ENCODE measurements around the gene C16orf46. TPM values are rescaled to one million over a fixed set of nuclear protein-coding genes. Genes with fewer than 3 reads are reported as not detected.
A peak's percentile ranks its signal among the peaks of the same experiment; 100 is the strongest.

The C16orf46 gene
- total and polyA plus RNA-seq, 2 of the 13 experiments (the other 11 are each of a cell fraction or from before 2014, with no cell fraction given): 0.38 to 0.55 TPM

DNA sequence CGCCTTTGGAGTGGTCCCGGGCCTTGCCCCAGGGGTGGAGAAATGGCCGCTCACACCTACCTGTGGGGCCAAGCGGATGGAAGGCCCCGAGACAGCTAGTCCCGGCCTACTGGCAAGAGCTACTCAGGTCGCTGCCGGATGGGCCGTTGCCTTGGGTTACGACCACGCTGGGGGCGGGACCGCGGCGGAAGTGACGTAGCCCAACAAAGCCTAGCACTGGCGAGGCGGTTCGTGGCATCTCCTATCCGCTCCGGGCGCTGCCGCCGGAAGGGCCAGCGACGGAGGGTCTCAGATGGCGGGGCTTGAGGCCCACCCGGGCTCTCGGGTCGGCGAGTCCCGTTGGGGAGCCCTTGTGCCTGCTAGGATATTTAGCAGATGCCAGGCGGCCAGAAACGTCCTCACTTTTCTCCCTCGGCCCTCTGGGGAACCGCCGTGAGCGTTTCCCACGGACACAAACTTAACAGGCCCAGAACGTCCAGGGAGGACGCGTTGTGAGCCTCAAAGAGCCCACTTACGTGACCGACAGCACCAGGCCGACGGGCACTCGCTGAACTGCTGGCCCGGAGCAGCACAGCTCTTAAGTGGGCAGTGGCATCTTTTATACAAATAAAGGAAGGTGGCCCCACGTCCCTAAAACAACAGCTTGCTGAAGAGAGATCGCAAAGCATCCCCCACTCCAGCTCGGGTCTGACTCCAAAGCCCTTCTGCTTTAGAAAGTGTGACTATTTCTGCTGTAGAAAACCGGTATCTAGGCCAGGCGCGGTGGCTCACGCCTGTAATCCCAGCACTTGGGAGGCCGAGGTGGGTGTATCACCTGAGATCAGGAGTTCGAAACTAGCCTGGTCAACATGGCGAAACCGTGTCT is at the start of gene C16orf46 (continued):
- TF ChIP-seq AKNA (CRISPR knock-in tag; IDR thresholded peaks at IDR 0.05; ENCODE audit: borderline replicate concordance): no peak
- peak; percentile 99 for TF ChIP-seq SAP130 (CRISPR knock-in tag; IDR thresholded peaks at IDR 0.05; ENCODE audit: low read depth)
- peak; percentile 40; the same call in 1 of the 2 replicates for TF ChIP-seq NFATC3 (CRISPR knock-in tag; IDR thresholded peaks at IDR 0.05)
- 0 out of 2 replicates have a peak, but pooled peaks have one; percentile 80 for TF ChIP-seq ZNF292 (CRISPR knock-in tag; IDR thresholded peaks at IDR 0.05; ENCODE audit: borderline replicate concordance, low read depth)
- TF ChIP-seq ZFP36L1 (CRISPR knock-in tag; IDR thresholded peaks at IDR 0.05): peak; percentile 77; the same call in 1 of the 2 replicates
- no peak for TF ChIP-seq ZNF737 (CRISPR knock-in tag; IDR thresholded peaks at IDR 0.05; ENCODE audit: borderline replicate concordance)
- TF ChIP-seq, protein P1, sequence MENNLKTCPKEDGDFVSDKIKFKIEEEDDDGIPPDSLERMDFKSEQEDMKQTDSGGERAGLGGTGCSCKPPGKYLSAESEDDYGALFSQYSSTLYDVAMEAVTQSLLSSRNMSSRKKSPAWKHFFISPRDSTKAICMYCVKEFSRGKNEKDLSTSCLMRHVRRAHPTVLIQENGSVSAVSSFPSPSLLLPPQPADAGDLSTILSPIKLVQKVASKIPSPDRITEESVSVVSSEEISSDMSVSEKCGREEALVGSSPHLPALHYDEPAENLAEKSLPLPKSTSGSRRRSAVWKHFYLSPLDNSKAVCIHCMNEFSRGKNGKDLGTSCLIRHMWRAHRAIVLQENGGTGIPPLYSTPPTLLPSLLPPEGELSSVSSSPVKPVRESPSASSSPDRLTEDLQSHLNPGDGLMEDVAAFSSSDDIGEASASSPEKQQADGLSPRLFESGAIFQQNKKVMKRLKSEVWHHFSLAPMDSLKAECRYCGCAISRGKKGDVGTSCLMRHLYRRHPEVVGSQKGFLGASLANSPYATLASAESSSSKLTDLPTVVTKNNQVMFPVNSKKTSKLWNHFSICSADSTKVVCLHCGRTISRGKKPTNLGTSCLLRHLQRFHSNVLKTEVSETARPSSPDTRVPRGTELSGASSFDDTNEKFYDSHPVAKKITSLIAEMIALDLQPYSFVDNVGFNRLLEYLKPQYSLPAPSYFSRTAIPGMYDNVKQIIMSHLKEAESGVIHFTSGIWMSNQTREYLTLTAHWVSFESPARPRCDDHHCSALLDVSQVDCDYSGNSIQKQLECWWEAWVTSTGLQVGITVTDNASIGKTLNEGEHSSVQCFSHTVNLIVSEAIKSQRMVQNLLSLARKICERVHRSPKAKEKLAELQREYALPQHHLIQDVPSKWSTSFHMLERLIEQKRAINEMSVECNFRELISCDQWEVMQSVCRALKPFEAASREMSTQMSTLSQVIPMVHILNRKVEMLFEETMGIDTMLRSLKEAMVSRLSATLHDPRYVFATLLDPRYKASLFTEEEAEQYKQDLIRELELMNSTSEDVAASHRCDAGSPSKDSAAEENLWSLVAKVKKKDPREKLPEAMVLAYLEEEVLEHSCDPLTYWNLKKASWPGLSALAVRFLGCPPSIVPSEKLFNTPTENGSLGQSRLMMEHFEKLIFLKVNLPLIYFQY (CRISPR knock-in tag; IDR thresholded peaks at IDR 0.05; ENCODE audit: borderline replicate concordance): peak; percentile 83; the same call in 1 of the 2 replicates
- TF ChIP-seq, protein P2, sequence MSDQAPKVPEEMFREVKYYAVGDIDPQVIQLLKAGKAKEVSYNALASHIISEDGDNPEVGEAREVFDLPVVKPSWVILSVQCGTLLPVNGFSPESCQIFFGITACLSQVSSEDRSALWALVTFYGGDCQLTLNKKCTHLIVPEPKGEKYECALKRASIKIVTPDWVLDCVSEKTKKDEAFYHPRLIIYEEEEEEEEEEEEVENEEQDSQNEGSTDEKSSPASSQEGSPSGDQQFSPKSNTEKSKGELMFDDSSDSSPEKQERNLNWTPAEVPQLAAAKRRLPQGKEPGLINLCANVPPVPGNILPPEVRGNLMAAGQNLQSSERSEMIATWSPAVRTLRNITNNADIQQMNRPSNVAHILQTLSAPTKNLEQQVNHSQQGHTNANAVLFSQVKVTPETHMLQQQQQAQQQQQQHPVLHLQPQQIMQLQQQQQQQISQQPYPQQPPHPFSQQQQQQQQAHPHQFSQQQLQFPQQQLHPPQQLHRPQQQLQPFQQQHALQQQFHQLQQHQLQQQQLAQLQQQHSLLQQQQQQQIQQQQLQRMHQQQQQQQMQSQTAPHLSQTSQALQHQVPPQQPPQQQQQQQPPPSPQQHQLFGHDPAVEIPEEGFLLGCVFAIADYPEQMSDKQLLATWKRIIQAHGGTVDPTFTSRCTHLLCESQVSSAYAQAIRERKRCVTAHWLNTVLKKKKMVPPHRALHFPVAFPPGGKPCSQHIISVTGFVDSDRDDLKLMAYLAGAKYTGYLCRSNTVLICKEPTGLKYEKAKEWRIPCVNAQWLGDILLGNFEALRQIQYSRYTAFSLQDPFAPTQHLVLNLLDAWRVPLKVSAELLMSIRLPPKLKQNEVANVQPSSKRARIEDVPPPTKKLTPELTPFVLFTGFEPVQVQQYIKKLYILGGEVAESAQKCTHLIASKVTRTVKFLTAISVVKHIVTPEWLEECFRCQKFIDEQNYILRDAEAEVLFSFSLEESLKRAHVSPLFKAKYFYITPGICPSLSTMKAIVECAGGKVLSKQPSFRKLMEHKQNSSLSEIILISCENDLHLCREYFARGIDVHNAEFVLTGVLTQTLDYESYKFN (CRISPR knock-in tag; conservative IDR thresholded peaks at IDR 0.05): peak; percentile 57; the same call in 1 of the 2 replicates
- TF ChIP-seq ZBTB39 (CRISPR knock-in tag; IDR thresholded peaks at IDR 0.05): peak; percentile 83; the same call in 1 of the 2 replicates
- no peak; the same call in 1 of the 2 replicates for TF ChIP-seq ZMYM3 (CRISPR knock-in tag; IDR thresholded peaks at IDR 0.05)
- TF ChIP-seq SOX6 (IDR thresholded peaks at IDR 0.05): no peak
- peak; percentile 62; the same call in 1 of the 2 replicates for TF ChIP-seq SOX6 (CRISPR knock-in tag; IDR thresholded peaks at IDR 0.05)
- TF ChIP-seq ZNF17 (CRISPR knock-in tag; IDR thresholded peaks at IDR 0.05): no peak

Data from HepG2 (cell line).